GM18526 (cell line): ENCODE data around the gene CALCOCO2.

Experiments used
- POLR2A ChIP-seq: IDR thresholded peaks from 3 replicates; pipeline ENCODE4 v1.6.1; 2011; ENCODE audit not compliant: insufficient read length; ENCODE audit errors: extremely low read depth

The CALCOCO2 gene

GRCh38 chr17:48830840-48831548, at the start of gene CALCOCO2:
CALCOCO2 (plus strand) TSS chr17:48831035; CDS start chr17:48841708, 10,673 bp downstream.
- peak; percentile 72 for TF ChIP-seq POLR2A

- TF ChIP-seq POLR2A, result no peak
Measured at GRCh38 chr17:48787828-48788227, 43.0 kb upstream of the CALCOCO2 start.

GRCh38 chr17:48790607-48791127, 40.2 kb upstream of the CALCOCO2 start:
- no peak for TF ChIP-seq POLR2A

- no peak for TF ChIP-seq POLR2A
Measured at GRCh38 chr17:48791128-48792032, 39.5 kb upstream of the CALCOCO2 start.

GRCh38 chr17:48792033-48792798, 38.6 kb upstream of the CALCOCO2 start:
- no peak for TF ChIP-seq POLR2A

GRCh38 chr17:48795444-48796162, 35.2 kb upstream of the CALCOCO2 start:
- no peak for TF ChIP-seq POLR2A

GRCh38 chr17:48799069-48799723, 31.6 kb upstream of the CALCOCO2 start:
- TF ChIP-seq POLR2A, result no peak

GRCh38 chr17:48800626-48801217, 30.1 kb upstream of the CALCOCO2 start:
- no peak for TF ChIP-seq POLR2A

GRCh38 chr17:48804936-48805411, 25.9 kb upstream of the CALCOCO2 start:
- TF ChIP-seq POLR2A, result no peak

- TF ChIP-seq POLR2A, result no peak
Measured at GRCh38 chr17:48809182-48809581, 21.7 kb upstream of the CALCOCO2 start.

GRCh38 chr17:48812001-48812400, 18.8 kb upstream of the CALCOCO2 start:
- no peak for TF ChIP-seq POLR2A

GRCh38 chr17:48814504-48814903, 16.3 kb upstream of the CALCOCO2 start:
- no peak for TF ChIP-seq POLR2A

- no peak for TF ChIP-seq POLR2A
Measured at GRCh38 chr17:48815311-48815710, 15.5 kb upstream of the CALCOCO2 start.

GRCh38 chr17:48816438-48816773, 14.4 kb upstream of the CALCOCO2 start:
- TF ChIP-seq POLR2A, result no peak
